GM23338 (cell line): ENCODE measurements around the gene UBE3B. TPM values are rescaled to one million over a fixed set of nuclear protein-coding genes. Genes with fewer than 3 reads are reported as not detected.

ENCODE experiments used
- ATAC-seq: fragments of 200-7000 bp; cut with Tn5 transposase; 3 replicates; pipeline ENCODE4 v1.9.1; 2020
- DNase-seq: peaks from one replicate; pipeline ENCODE4 v3.0.0-alpha.2; 2015; ENCODE audit warnings: low spot score
- H2AFZ ChIP-seq: fragments of 200-600 bp; sonication (generic); 2 replicates; pipeline ENCODE4 v1.8.0; 2016; ENCODE audit warnings: antibody characterized with exemption, mild to moderate bottlenecking, moderate library complexity
- H3F3A ChIP-seq: fragments of 200-600 bp; sonication (generic); replicated peaks from 2 replicates; pipeline ENCODE4 v1.8.0; 2017; ENCODE audit warnings: antibody characterized with exemption, mixed run types, low read depth
- H3K27ac ChIP-seq: fragments of 200-600 bp; sonication (generic); 2 replicates; pipeline ENCODE4 v1.6.1; 2016; ENCODE audit warnings: low read depth
- H3K27me3 ChIP-seq: fragments of 200-600 bp; sonication (generic); 2 replicates; pipeline ENCODE4 v1.8.0; 2016; ENCODE audit warnings: mild to moderate bottlenecking, mixed run types, moderate library complexity; ENCODE audit not compliant: insufficient read depth
- H3K36me3 ChIP-seq: fragments of 200-600 bp; sonication (generic); 2 replicates; pipeline ENCODE4 v1.8.0; 2016; ENCODE audit warnings: mild to moderate bottlenecking; ENCODE audit not compliant: insufficient read depth
- H3K4me1 ChIP-seq: fragments of 200-600 bp; sonication (generic); 2 replicates; pipeline ENCODE4 v1.8.0; 2016; ENCODE audit warnings: mild to moderate bottlenecking, moderate library complexity; ENCODE audit not compliant: insufficient read depth
- H3K4me2 ChIP-seq: fragments of 200-600 bp; sonication (generic); 2 replicates; pipeline ENCODE4 v1.7.1; 2017; ENCODE audit warnings: mixed run types
- H3K4me3 ChIP-seq: fragments of 200-600 bp; sonication (generic); 2 replicates; pipeline ENCODE4 v1.6.1; 2016; ENCODE audit warnings: mixed run types
- H3K79me2 ChIP-seq: fragments of 200-600 bp; sonication (generic); replicated peaks from 2 replicates; pipeline ENCODE4 v1.8.0; 2017; ENCODE audit warnings: mild to moderate bottlenecking; ENCODE audit not compliant: insufficient read depth
- H3K9me2 ChIP-seq: fragments of 200-600 bp; sonication (generic); 2 replicates; pipeline ENCODE4 v1.8.0; 2017; ENCODE audit not compliant: insufficient read depth
- H4K20me1 ChIP-seq: fragments of 200-600 bp; sonication (generic); replicated peaks from 2 replicates; pipeline ENCODE4 v1.8.0; 2017; ENCODE audit warnings: mild to moderate bottlenecking; ENCODE audit not compliant: insufficient read depth
- H3K27ac Mint-ChIP-seq: 2 replicates; pipeline ENCODE4 v1.8.0; 2020; ENCODE audit warnings: inconsistent platforms, mild to moderate bottlenecking, moderate library complexity, mixed read lengths
- H3K27me3 Mint-ChIP-seq: 3 replicates; pipeline ENCODE4 v1.8.0; 2022; ENCODE audit warnings: low read depth, mild to moderate bottlenecking, moderate library complexity, mixed read lengths, inconsistent platforms; ENCODE audit not compliant: insufficient read depth, poor library complexity
- H3K36me3 Mint-ChIP-seq: 3 replicates; pipeline ENCODE4 v1.8.0; 2021; ENCODE audit warnings: low read depth, mild to moderate bottlenecking, inconsistent platforms, moderate library complexity, mixed read lengths
- H3K4me1 Mint-ChIP-seq: 3 replicates; pipeline ENCODE4 v1.8.0; 2020; ENCODE audit warnings: mild to moderate bottlenecking, inconsistent platforms, mixed read lengths
- H3K4me3 Mint-ChIP-seq: 3 replicates; pipeline ENCODE4 v1.8.0; 2021; ENCODE audit warnings: moderate library complexity, mild to moderate bottlenecking, inconsistent platforms, mixed read lengths
- H3K9me3 Mint-ChIP-seq: 3 replicates; pipeline ENCODE4 v1.8.0; 2020; ENCODE audit warnings: moderate library complexity, mild to moderate bottlenecking, inconsistent platforms, mixed read lengths
- CREB1 ChIP-seq: fragments of 250-450 bp; sonication (Bioruptor Pico); IDR thresholded peaks from 2 replicates; pipeline ENCODE4 v1.5.0; 2020; ENCODE audit warnings: low read depth, mild to moderate bottlenecking, moderate library complexity
- EZH2 ChIP-seq: fragments of 200-600 bp; sonication (generic); IDR thresholded peaks from one replicate; pipeline ENCODE4 v1.8.0; 2017; ENCODE audit warnings: antibody characterized with exemption, mild to moderate bottlenecking, low read depth; ENCODE audit not compliant: unreplicated experiment
- EZH2phosphoT487 ChIP-seq: fragments of 200-600 bp; sonication (generic); IDR thresholded peaks from one replicate; pipeline ENCODE4 v1.8.1; 2018; ENCODE audit warnings: antibody characterized with exemption; ENCODE audit not compliant: unreplicated experiment
- JUNB ChIP-seq: IDR thresholded peaks from one replicate; pipeline ENCODE4 v1.6.1; 2016; ENCODE audit warnings: antibody characterized with exemption; ENCODE audit not compliant: unreplicated experiment
- NANOG ChIP-seq: IDR thresholded peaks from 2 replicates; pipeline ENCODE4 v1.6.1; 2016; ENCODE audit warnings: antibody characterized with exemption, borderline replicate concordance
- POLR2AphosphoS5 ChIP-seq: IDR thresholded peaks from 2 replicates; pipeline ENCODE4 v1.6.1; 2016; ENCODE audit warnings: antibody characterized with exemption, low read depth
- STAT1 ChIP-seq: IDR thresholded peaks from one replicate; pipeline ENCODE4 v1.6.1; 2016; ENCODE audit warnings: antibody characterized with exemption; ENCODE audit not compliant: unreplicated experiment
- ZNF114 ChIP-seq: fragments of 250-450 bp; sonication (Bioruptor Pico); IDR thresholded peaks from 2 replicates; pipeline ENCODE4 v1.5.0; 2020; ENCODE audit warnings: mild to moderate bottlenecking, moderate library complexity
- ZNF331 ChIP-seq: fragments of 250-450 bp; sonication (Bioruptor Pico); IDR thresholded peaks from 2 replicates; pipeline ENCODE4 v1.5.0; 2020; ENCODE audit warnings: low read depth, mild to moderate bottlenecking, moderate library complexity
- polyA plus RNA-seq: library from polyadenylated mRNA; unstranded; fragments of >200 nt; fragmentation: Nextera tagmentation; extraction: Ambion mirVana; gene quantifications from 2 replicates; pipeline ENCODE4 v1.2.1, GENCODE V29; 2016
- total RNA-seq: library from RNA; depleted of rRNA; stranded (reverse); fragments of >200 nt; shearing (Covaris generic); gene quantifications from 2 replicates; pipeline ENCODE4 v1.2.3, GENCODE V29; 2014
- TF ChIP-seq, protein P1 (sequence below), 2 experiments: fragments of 200-600 bp in 1 of 2; sonication (generic) in 1 of 2; conservative IDR thresholded peaks; 2 replicates each; pipeline versions ENCODE4 v1.5.1 to v1.6.1; 2016 to 2017; ENCODE audit warnings: antibody characterized with exemption in 2 of 2, low read depth in 2 of 2, mild to moderate bottlenecking in 2 of 2, moderate library complexity in 1 of 2
- TF ChIP-seq, protein P2 (sequence below): fragments of 250-450 bp; sonication (Bioruptor Pico); IDR thresholded peaks from 2 replicates; pipeline ENCODE4 v1.5.0; 2020; ENCODE audit warnings: mild to moderate bottlenecking, moderate library complexity
- TF ChIP-seq, protein P3 (sequence below): IDR thresholded peaks from one replicate; pipeline ENCODE4 v1.6.1; 2018; ENCODE audit warnings: antibody characterized with exemption; ENCODE audit not compliant: unreplicated experiment
- TF ChIP-seq, protein P4 (sequence below): IDR thresholded peaks from 2 replicates; pipeline ENCODE4 v1.6.1; 2016; ENCODE audit warnings: antibody characterized with exemption

Gene UBE3B
- total and polyA plus RNA-seq, 2 experiments from 2014 or later, result 20.8 TPM

DNA sequence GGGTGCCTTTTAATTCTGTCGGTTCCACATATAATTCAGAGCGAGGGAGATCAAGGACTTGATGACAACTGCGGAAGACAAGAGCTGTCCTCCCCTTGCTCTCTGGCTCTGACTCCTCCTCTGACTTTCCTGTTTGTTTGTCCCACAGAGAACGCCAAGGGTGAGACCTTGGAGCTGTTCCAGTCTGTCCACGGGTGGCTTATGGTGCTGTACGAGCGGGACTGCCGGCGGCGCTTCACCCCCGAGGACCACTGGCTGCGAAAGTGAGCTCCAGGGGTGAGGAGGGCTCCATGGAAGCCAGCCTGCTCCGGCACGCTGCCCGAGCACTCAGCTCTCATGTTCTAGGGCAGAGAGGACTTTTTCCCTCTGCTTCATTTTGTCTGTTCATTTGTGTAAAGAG, 32.8 kb downstream of the UBE3B start:
- no peaks in the 10 kb centered on the region for H3K4me1 Mint-ChIP-seq

More for the DNA sequence above, 32.8 kb downstream of the UBE3B start:
- no peaks in the 10 kb centered on the region for H3K79me2 ChIP-seq
- Mint-ChIP-seq H3K36me3 (peaks cover 26% of the 10 kb centered on the region), H3K27ac (no peak overlapping the region), H3K4me3 (no peak overlapping the region), H3K9me3 (no peaks in the 10 kb centered on the region), H3K27me3 (peaks cover 5% of the 10 kb centered on the region)
- ATAC-seq (no peak), DNase-seq (no peak)
- H3K4me1 ChIP-seq, result no peaks in the 10 kb centered on the region
- peaks cover 4% of the 10 kb centered on the region; the same call in 1 of the 2 replicates for H4K20me1 ChIP-seq
- H3K4me2 ChIP-seq, result no peak overlapping the region
- H3K27ac ChIP-seq, result no peak overlapping the region
- no peaks in the 10 kb centered on the region for H3K27me3 ChIP-seq
- TF ChIP-seq ZNF114 (no peak), EZH2 (no peak), ZNF331 (CRISPR knock-in tag) (no peak), JUNB (no peak), STAT1 (no peak), POLR2AphosphoS5 (no peak), CREB1 (no peak), NANOG (no peak), EZH2phosphoT487 (no peak)
- TF ChIP-seq, protein P1, sequence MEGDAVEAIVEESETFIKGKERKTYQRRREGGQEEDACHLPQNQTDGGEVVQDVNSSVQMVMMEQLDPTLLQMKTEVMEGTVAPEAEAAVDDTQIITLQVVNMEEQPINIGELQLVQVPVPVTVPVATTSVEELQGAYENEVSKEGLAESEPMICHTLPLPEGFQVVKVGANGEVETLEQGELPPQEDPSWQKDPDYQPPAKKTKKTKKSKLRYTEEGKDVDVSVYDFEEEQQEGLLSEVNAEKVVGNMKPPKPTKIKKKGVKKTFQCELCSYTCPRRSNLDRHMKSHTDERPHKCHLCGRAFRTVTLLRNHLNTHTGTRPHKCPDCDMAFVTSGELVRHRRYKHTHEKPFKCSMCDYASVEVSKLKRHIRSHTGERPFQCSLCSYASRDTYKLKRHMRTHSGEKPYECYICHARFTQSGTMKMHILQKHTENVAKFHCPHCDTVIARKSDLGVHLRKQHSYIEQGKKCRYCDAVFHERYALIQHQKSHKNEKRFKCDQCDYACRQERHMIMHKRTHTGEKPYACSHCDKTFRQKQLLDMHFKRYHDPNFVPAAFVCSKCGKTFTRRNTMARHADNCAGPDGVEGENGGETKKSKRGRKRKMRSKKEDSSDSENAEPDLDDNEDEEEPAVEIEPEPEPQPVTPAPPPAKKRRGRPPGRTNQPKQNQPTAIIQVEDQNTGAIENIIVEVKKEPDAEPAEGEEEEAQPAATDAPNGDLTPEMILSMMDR (conservative IDR thresholded peaks at IDR 0.05; ENCODE audit: low read depth in 2 of 2), result no peak
- TF ChIP-seq, protein P2, sequence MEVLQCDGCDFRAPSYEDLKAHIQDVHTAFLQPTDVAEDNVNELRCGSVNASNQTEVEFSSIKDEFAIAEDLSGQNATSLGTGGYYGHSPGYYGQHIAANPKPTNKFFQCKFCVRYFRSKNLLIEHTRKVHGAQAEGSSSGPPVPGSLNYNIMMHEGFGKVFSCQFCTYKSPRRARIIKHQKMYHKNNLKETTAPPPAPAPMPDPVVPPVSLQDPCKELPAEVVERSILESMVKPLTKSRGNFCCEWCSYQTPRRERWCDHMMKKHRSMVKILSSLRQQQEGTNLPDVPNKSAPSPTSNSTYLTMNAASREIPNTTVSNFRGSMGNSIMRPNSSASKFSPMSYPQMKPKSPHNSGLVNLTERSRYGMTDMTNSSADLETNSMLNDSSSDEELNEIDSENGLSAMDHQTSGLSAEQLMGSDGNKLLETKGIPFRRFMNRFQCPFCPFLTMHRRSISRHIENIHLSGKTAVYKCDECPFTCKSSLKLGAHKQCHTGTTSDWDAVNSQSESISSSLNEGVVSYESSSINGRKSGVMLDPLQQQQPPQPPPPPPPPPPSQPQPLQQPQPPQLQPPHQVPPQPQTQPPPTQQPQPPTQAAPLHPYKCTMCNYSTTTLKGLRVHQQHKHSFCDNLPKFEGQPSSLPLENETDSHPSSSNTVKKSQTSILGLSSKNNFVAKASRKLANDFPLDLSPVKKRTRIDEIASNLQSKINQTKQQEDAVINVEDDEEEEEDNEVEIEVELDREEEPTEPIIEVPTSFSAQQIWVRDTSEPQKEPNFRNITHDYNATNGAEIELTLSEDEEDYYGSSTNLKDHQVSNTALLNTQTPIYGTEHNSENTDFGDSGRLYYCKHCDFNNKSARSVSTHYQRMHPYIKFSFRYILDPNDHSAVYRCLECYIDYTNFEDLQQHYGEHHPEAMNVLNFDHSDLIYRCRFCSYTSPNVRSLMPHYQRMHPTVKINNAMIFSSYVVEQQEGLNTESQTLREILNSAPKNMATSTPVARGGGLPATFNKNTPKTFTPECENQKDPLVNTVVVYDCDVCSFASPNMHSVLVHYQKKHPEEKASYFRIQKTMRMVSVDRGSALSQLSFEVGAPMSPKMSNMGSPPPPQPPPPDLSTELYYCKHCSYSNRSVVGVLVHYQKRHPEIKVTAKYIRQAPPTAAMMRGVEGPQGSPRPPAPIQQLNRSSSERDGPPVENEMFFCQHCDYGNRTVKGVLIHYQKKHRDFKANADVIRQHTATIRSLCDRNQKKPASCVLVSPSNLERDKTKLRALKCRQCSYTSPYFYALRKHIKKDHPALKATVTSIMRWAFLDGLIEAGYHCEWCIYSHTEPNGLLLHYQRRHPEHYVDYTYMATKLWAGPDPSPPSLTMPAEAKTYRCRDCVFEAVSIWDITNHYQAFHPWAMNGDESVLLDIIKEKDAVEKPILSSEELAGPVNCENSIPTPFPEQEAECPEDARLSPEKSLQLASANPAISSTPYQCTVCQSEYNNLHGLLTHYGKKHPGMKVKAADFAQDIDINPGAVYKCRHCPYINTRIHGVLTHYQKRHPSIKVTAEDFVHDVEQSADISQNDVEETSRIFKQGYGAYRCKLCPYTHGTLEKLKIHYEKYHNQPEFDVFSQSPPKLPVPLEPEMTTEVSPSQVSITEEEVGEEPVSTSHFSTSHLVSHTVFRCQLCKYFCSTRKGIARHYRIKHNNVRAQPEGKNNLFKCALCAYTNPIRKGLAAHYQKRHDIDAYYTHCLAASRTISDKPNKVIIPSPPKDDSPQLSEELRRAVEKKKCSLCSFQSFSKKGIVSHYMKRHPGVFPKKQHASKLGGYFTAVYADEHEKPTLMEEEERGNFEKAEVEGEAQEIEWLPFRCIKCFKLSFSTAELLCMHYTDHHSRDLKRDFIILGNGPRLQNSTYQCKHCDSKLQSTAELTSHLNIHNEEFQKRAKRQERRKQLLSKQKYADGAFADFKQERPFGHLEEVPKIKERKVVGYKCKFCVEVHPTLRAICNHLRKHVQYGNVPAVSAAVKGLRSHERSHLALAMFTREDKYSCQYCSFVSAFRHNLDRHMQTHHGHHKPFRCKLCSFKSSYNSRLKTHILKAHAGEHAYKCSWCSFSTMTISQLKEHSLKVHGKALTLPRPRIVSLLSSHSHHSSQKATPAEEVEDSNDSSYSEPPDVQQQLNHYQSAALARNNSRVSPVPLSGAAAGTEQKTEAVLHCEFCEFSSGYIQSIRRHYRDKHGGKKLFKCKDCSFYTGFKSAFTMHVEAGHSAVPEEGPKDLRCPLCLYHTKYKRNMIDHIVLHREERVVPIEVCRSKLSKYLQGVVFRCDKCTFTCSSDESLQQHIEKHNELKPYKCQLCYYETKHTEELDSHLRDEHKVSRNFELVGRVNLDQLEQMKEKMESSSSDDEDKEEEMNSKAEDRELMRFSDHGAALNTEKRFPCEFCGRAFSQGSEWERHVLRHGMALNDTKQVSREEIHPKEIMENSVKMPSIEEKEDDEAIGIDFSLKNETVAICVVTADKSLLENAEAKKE (CRISPR knock-in tag), result no peak
- TF ChIP-seq, protein P3, sequence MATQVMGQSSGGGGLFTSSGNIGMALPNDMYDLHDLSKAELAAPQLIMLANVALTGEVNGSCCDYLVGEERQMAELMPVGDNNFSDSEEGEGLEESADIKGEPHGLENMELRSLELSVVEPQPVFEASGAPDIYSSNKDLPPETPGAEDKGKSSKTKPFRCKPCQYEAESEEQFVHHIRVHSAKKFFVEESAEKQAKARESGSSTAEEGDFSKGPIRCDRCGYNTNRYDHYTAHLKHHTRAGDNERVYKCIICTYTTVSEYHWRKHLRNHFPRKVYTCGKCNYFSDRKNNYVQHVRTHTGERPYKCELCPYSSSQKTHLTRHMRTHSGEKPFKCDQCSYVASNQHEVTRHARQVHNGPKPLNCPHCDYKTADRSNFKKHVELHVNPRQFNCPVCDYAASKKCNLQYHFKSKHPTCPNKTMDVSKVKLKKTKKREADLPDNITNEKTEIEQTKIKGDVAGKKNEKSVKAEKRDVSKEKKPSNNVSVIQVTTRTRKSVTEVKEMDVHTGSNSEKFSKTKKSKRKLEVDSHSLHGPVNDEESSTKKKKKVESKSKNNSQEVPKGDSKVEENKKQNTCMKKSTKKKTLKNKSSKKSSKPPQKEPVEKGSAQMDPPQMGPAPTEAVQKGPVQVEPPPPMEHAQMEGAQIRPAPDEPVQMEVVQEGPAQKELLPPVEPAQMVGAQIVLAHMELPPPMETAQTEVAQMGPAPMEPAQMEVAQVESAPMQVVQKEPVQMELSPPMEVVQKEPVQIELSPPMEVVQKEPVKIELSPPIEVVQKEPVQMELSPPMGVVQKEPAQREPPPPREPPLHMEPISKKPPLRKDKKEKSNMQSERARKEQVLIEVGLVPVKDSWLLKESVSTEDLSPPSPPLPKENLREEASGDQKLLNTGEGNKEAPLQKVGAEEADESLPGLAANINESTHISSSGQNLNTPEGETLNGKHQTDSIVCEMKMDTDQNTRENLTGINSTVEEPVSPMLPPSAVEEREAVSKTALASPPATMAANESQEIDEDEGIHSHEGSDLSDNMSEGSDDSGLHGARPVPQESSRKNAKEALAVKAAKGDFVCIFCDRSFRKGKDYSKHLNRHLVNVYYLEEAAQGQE, result no peak
- TF ChIP-seq, protein P4, sequence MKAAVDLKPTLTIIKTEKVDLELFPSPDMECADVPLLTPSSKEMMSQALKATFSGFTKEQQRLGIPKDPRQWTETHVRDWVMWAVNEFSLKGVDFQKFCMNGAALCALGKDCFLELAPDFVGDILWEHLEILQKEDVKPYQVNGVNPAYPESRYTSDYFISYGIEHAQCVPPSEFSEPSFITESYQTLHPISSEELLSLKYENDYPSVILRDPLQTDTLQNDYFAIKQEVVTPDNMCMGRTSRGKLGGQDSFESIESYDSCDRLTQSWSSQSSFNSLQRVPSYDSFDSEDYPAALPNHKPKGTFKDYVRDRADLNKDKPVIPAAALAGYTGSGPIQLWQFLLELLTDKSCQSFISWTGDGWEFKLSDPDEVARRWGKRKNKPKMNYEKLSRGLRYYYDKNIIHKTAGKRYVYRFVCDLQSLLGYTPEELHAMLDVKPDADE, result no peak
- H3K9me2 ChIP-seq, result no peaks in the 10 kb centered on the region
- no peak overlapping the region for H3K4me3 ChIP-seq
- H2AFZ ChIP-seq, result no peak overlapping the region
- no peaks in the 10 kb centered on the region for H3F3A ChIP-seq
- H3K36me3 ChIP-seq, result no peaks in the 10 kb centered on the region
